ENCODE measurements around the gene C19orf44.

The C19orf44 gene

GRCh38 chr19:16518061-16518460, 21.9 kb downstream of the C19orf44 start:
- no peak for DNase-seq (ENCODE audit: low read depth)

GRCh38 chr19:16518483-16519229, 22.5 kb downstream of the C19orf44 start:
- DNase-seq (ENCODE audit: low read depth), result no peak

GRCh38 chr19:16519230-16519687, 23.1 kb downstream of the C19orf44 start:
- no peak for DNase-seq (ENCODE audit: low read depth)

GRCh38 chr19:16520074-16520973, 24.1 kb downstream of the C19orf44 start:
- no peak for DNase-seq (ENCODE audit: low read depth)

- DNase-seq (ENCODE audit: low read depth), result no peak
Observed at GRCh38 chr19:16520986-16521624, 24.9 kb downstream of the C19orf44 start.

GRCh38 chr19:16521715-16522289, 25.6 kb downstream of the C19orf44 start:
- DNase-seq (ENCODE audit: low read depth), result no peak

- DNase-seq (ENCODE audit: low read depth), result no peak
Observed at GRCh38 chr19:16522559-16523377, 26.6 kb downstream of the C19orf44 start.

GRCh38 chr19:16524991-16525734, 29.0 kb downstream of the C19orf44 start:
- DNase-seq (ENCODE audit: low read depth), result no peak

GRCh38 chr19:16525751-16526481, 29.7 kb downstream of the C19orf44 start:
- DNase-seq (ENCODE audit: low read depth), result no peak

- no peak for DNase-seq (ENCODE audit: low read depth)
Observed at GRCh38 chr19:16527334-16527935, 31.2 kb downstream of the C19orf44 start.

- DNase-seq (ENCODE audit: low read depth), result no peak
Observed at GRCh38 chr19:16527971-16528521, 31.9 kb downstream of the C19orf44 start.

- no peak for DNase-seq (ENCODE audit: low read depth)
Observed at GRCh38 chr19:16529466-16530144, 33.4 kb downstream of the C19orf44 start.

GRCh38 chr19:16530540-16531379, 34.6 kb downstream of the C19orf44 start:
- no peak for DNase-seq (ENCODE audit: low read depth)

- DNase-seq (ENCODE audit: low read depth), result no peak
Observed at GRCh38 chr19:16531380-16531669, 35.1 kb downstream of the C19orf44 start.

- DNase-seq (ENCODE audit: low read depth), result no peak
Observed at GRCh38 chr19:16532440-16533234, 36.4 kb downstream of the C19orf44 start.

- DNase-seq (ENCODE audit: low read depth), result no peak
Observed at GRCh38 chr19:16535381-16535780, 39.2 kb downstream of the C19orf44 start.

- DNase-seq (ENCODE audit: low read depth), result no peak
Observed at GRCh38 chr19:16536130-16536529, 39.9 kb downstream of the C19orf44 start.
